Adrenal gland (tissue), 12 donors: ENCODE data around the gene FNDC1. TPM values are rescaled to one million over a fixed set of nuclear protein-coding genes. Genes with fewer than 3 reads are reported as not detected.

Source experiments
- DNase-seq, 7 donors: peaks; one replicate each; pipeline ENCODE4 v3.0.0-alpha.2; 2019 to 2020
- H3K27ac ChIP-seq, 5 donors: fragments of 200-600 bp; sonication (generic) in 4 of 5; 1 replicate in 3 of 5; 2 replicates in 2 of 5; pipeline versions ENCODE4 v1.5.1 to v1.8.0; 2016 to 2020; ENCODE audit warnings: mild to moderate bottlenecking in 1 of 5
- H3K27me3 ChIP-seq: fragments of 200-600 bp; 2 replicates; pipeline ENCODE4 v1.8.0; 2021
- H3K36me3 ChIP-seq, 2 donors: fragments of 200-600 bp; replicated peaks in 1 of 2; 1 replicate in 1 of 2; 2 replicates in 1 of 2; pipeline versions ENCODE4 v1.5.1 to v1.8.0; 2018 to 2022
- H3K4me1 ChIP-seq, 2 donors: fragments of 200-600 bp; replicated peaks in 1 of 2; 1 replicate in 1 of 2; 2 replicates in 1 of 2; pipeline versions ENCODE4 v1.5.1 to v1.8.0; 2018 to 2021
- H3K4me3 ChIP-seq, 4 donors: fragments of 200-600 bp; sonication (generic) in 3 of 4; one replicate each; pipeline ENCODE4 v1.5.1; 2016 to 2018
- H3K9me3 ChIP-seq, 3 donors: fragments of 200-600 bp; sonication (generic) in 1 of 3; replicated peaks in 1 of 3; 1 replicate in 2 of 3; 2 replicates in 1 of 3; pipeline versions ENCODE4 v1.5.1 to v1.8.0; 2016 to 2021
- CTCF ChIP-seq, 6 experiments: fragments of 450-650 bp in 4 of 6; fragments of 200-600 bp in 2 of 6; sonication (generic) in 1 of 6; IDR thresholded peaks; 1 replicate in 5 of 6; 2 replicates in 1 of 6; pipeline versions ENCODE4 v1.5.1 to v1.8.0; 2016 to 2021; ENCODE audit warnings: antibody characterized with exemption in 6 of 6, mild to moderate bottlenecking in 2 of 6, moderate library complexity in 1 of 6
- POLR2A ChIP-seq, 2 donors: fragments of 450-650 bp; IDR thresholded peaks; one replicate each; pipeline ENCODE4 v1.6.1; 2017; ENCODE audit warnings: antibody characterized with exemption in 2 of 2, mild to moderate bottlenecking in 2 of 2, moderate library complexity in 1 of 2
- WGBS, 4 donors: extraction: QIAGEN DNeasy Blood & Tissue Kit in 2 of 4; methylation state at CpG; one replicate each; pipeline versions ENCODE4 v1.1.5 to v1.1.7; 2013 to 2017; 5-methylcytosine and 5-hydroxymethylcytosine counted together
- intact Hi-C, 2 donors: fragments of 100-400 bp; cut with DNase I; formaldehyde crosslinking; loops; one replicate each; pipeline versions ENCODE4 v1.14.1 to v1.15.0; 2022 to 2023
- polyA plus RNA-seq, 3 donors: library from polyadenylated mRNA; stranded (reverse); fragments of 200-250 nt in 2 of 3; fragments of 350-450 nt in 1 of 3; fragmentation: Illumina TruSeq in 1 of 3; extraction: RNeasy Lipid Tissue Mini Kit (QIAGEN cat#74804) in 1 of 3; gene quantifications; one replicate each; pipeline ENCODE4 v1.2.3, GENCODE V29; 2013 to 2014
- total RNA-seq, 9 donors: library from RNA; depleted of rRNA in 4 of 9; stranded (reverse); fragments of >200 nt in 4 of 9; fragments of 120-200 nt in 1 of 9; fragmentation: NEBNext Ultra II Directional in 1 of 9; extraction: Animal tissue kit (Norgen Biotek cat#: 25700) in 1 of 9; gene quantifications; one replicate each; pipeline versions ENCODE4 v1.1.0 to v1.2.4, GENCODE V29; 2013 to 2023
- donor health status: healthy with polysubstance abuse.
- donor health status: Bipolar disorder and iron deficiency.
- donor health status: DM: yes; HTN: yes; CAD: no.
- donor health status: DM: no; HTN: no; CAD: no.
- donor health status: DM: no; HTN: no; CAD: no.
- donor health status: DM: yes; HTN: yes; CAD: no.

FNDC1 gene
- total and polyA plus RNA-seq, 12 donors, result 0.10 to 2.6 (median 0.83) TPM

GRCh38 chr6:159203304-159204005 lies 34.3 kb downstream of the FNDC1 start:
- no peaks in the 10 kb centered on the region for H3K27me3 ChIP-seq
- H3K4me1 ChIP-seq, result no peaks in the 10 kb centered on the region
- WGBS, 4 donors, result 65 to 79% (median 75%) methylated on average over 7 to 9 of the region's 9 CpGs
- no peak overlapping the region for H3K4me3 ChIP-seq
- DNase-seq, result peak in 1 of 7 donors; percentile 13
- H3K36me3 ChIP-seq, result no peaks in the 10 kb centered on the region
- TF ChIP-seq CTCF (IDR thresholded peaks at IDR 0.05) (no peak), POLR2A (IDR thresholded peaks at IDR 0.05) (no peak)
- intact Hi-C loops, result no loop called here
- H3K27ac ChIP-seq, result no peak overlapping the region
- H3K9me3 ChIP-seq, result no peaks in the 10 kb centered on the region

GRCh38 chr6:159204605-159205004 lies 35.4 kb downstream of the FNDC1 start:
- Histone ChIP-seq H3K4me1 (no peaks in the 10 kb centered on the region), H3K4me3 (no peak overlapping the region), H3K27ac (no peak overlapping the region), H3K9me3 (no peaks in the 10 kb centered on the region), H3K27me3 (no peaks in the 10 kb centered on the region), H3K36me3 (no peaks in the 10 kb centered on the region)
- intact Hi-C loops, result no loop called here
- DNase-seq, result no peak
- TF ChIP-seq POLR2A (IDR thresholded peaks at IDR 0.05) (no peak), CTCF (IDR thresholded peaks at IDR 0.05) (no peak)
- 89 to 98% (median 96%) methylated on average over 3 of the region's 3 CpGs for WGBS, 4 donors

GRCh38 chr6:159212028-159212427 lies 42.8 kb downstream of the FNDC1 start:
- no peak overlapping the region for H3K27ac ChIP-seq
- no peak overlapping the region for H3K4me3 ChIP-seq
- H3K36me3 ChIP-seq, result no peaks in the 10 kb centered on the region
- H3K9me3 ChIP-seq, result no peaks in the 10 kb centered on the region
- intact Hi-C loops, result no loop called here
- TF ChIP-seq POLR2A (IDR thresholded peaks at IDR 0.05), result no peak
- no peak for TF ChIP-seq CTCF (IDR thresholded peaks at IDR 0.05)
- no peaks in the 10 kb centered on the region for H3K4me1 ChIP-seq
- no peaks in the 10 kb centered on the region for H3K27me3 ChIP-seq
- 45 to 68% (median 61%) methylated on average over 4 of the region's 4 CpGs for WGBS, 4 donors
- no peak for DNase-seq

- intact Hi-C loops, result no loop called here
- DNase-seq, result no peak
- H3K4me1 ChIP-seq, result no peaks in the 10 kb centered on the region
- 87 to 92% (median 91%) methylated on average over 5 of the region's 5 CpGs for WGBS, 4 donors
- TF ChIP-seq CTCF (IDR thresholded peaks at IDR 0.05), result no peak
- TF ChIP-seq POLR2A (IDR thresholded peaks at IDR 0.05), result no peak
- H3K9me3 ChIP-seq, result no peaks in the 10 kb centered on the region
- no peaks in the 10 kb centered on the region for H3K36me3 ChIP-seq
- peaks cover 4% of the 10 kb centered on the region for H3K27me3 ChIP-seq
- no peak overlapping the region for H3K27ac ChIP-seq
- H3K4me3 ChIP-seq, result no peak overlapping the region
Observed at GRCh38 chr6:159212525-159213280, 43.5 kb downstream of the FNDC1 start.
